ENCODE results near the gene ITIH5.

ITIH5 gene

GRCh38 chr10:7579681-7580080, 87.1 kb downstream of the ITIH5 start:
- DNase-seq: no peak

GRCh38 chr10:7577579-7577978, 89.2 kb downstream of the ITIH5 start:
- no peak for DNase-seq

DNA sequence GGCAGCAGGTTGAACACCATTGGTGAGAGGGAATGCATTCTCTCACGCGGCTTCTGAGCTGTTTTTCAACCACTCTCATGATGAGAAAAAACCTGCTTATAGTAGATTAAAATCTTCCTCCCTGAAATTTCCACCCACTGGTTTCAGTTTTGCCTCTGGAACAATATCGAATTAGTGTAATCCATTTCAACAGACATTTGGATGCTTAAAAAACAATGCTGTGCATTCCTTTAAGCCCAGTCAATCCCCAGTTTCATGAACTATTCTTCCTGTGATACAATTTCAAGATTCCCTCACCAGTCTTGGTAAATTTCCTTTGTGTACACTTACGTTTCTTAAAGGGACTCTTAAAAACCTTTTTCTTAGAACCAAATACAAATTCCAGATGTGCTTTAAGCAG, 89.6 kb downstream of the ITIH5 start:
- no peak for DNase-seq

- no peak for DNase-seq
These were observed 90.4 kb downstream of the ITIH5 start for GRCh38 chr10:7576340-7576739.

GRCh38 chr10:7572391-7572790, 94.4 kb downstream of the ITIH5 start:
- DNase-seq: no peak

- DNase-seq: no peak
These were observed 94.8 kb downstream of the ITIH5 start for GRCh38 chr10:7571981-7572380.

DNA sequence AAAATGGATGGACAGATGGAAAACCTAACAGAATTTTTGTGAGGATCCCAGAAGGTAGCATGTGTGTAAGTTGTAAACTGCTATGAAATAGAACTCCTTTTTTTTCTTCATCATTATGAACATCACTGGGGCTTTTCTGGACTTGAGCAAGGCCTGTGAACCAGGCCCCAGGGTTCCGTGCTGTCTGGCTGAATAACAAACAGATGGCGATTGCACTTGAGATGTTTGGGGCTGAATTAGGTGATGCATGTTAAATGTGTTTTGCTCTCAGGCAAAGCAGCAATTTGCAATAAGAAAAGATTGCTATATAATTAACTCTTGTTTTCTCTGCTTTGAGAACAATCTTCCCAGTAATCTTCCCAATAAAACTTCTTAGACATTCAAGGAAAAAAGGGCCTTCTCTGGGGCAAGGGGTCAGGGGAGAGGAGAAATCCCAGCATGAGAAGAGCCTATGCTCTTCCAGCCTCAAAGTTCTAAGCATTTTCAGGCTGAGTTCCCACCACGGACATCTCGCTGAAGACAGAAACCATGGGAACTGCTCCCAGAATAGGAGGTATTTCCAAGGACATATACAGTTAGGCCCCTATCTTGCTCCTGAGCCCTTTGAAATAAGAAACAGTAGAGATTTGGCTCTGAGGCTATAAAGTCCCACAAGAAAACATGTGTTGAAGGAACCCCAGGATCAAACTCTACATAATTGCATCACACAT, 98.7 kb downstream of the ITIH5 start:
- no peak for DNase-seq

GRCh38 chr10:7566891-7567290, 99.9 kb downstream of the ITIH5 start:
- DNase-seq: no peak

- no peak for DNase-seq
These were observed 100.9 kb downstream of the ITIH5 start for GRCh38 chr10:7565871-7566270.

DNA sequence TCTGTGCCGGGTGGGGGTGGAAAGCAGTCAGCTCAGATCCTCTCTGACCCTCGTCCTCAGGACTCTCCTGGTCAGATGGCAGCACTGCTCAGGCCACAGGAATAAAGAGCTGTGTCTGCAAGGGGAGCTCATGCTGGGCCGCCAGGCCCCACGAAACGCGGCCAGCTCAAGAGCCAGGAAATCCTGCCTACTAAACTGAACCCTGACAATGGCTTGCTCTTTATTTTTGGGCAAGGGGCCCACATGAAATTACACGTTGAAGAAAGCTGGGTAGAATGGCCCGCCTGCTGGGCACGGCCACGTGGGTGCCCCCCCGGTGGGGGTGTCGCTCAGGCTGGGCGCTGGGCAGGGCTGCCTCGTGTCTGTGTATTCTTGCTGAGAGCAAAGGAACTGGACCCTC, 103.0 kb downstream of the ITIH5 start:
- DNase-seq: peak; percentile 48

DNA sequence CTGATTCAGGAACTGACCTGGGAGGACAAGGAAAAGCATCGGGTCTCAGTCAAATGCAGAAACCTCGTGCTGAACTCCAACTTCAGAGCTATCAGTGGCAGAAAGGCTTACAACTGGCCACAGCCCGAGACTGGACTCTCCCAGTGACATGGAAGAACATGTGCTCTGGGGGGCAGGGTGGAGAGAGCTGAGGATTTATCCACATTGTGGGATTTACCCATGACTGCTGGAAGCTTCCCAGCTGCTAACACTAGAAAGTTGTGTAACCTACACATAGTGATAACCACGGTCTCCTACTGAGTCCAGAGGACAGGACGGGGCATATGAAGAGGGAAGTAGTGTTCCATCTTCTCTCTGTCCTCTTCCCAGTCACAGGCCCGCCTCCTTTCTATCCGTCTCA, 103.4 kb downstream of the ITIH5 start:
- DNase-seq: no peak

GRCh38 chr10:7561985-7562384, 104.8 kb downstream of the ITIH5 start:
- no peak for DNase-seq

- peak; percentile 49 for DNase-seq
These were observed 105.4 kb downstream of the ITIH5 start for GRCh38 chr10:7561216-7561893.

DNA sequence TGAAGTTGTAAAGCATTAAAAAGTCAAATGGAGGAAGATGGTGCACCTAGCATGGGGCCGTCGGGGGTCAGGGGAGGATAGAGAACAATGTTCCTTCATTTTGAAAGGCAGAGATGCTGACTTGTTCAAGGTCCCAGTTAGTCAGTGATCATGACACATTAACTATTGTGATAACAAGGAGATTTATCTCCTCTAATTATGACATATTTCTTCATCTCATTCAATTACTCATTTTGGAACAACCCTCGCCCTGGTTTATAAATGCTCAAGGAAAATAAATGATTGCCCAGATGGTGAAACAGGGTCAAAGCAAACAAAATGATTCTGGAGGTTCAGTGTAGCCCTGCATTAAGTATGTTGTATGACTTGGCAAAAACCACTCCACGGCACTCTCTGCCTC, 106.2 kb downstream of the ITIH5 start:
- no peak for DNase-seq

DNA sequence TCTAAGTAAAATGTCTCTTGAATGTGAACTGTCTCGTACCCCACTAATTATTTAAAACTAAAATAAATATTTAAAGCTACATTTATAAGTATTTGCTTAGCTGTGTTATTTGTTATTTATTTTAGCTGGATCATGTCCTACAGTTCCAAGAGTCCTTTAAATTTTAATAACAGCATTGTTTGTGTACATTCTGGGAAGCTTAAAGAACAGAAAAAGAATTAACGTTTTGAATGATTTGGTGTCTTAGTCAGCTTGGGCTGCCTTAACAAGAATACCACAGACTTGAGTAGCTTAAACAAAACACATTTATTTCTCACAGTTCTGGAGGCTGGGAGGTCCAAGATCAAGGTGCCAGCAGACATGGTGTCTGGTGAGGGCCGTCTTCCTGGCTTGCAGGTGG, 107.4 kb downstream of the ITIH5 start:
- DNase-seq: no peak

DNA sequence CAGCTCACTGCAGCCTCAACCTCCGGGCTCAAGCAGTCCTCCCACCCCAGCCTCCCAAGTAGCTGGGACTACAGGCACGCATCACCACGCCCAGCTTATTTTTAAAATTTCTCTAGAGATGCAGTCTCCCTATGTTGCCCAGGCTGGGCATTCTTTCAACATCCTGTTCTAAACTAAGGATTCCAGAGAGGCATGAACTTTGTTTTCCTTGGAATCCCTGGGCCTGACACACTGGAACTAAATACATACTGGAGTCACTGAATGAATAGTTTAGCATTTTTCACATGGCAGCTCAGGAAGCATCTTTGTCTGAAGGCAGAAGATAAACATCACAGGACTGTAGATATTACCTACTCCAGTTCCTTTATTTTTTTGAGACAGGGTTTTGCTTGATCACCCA, 108.7 kb downstream of the ITIH5 start:
- DNase-seq: no peak

- DNase-seq: no peak
These were observed 113.2 kb downstream of the ITIH5 start for GRCh38 chr10:7553531-7553930.

DNA sequence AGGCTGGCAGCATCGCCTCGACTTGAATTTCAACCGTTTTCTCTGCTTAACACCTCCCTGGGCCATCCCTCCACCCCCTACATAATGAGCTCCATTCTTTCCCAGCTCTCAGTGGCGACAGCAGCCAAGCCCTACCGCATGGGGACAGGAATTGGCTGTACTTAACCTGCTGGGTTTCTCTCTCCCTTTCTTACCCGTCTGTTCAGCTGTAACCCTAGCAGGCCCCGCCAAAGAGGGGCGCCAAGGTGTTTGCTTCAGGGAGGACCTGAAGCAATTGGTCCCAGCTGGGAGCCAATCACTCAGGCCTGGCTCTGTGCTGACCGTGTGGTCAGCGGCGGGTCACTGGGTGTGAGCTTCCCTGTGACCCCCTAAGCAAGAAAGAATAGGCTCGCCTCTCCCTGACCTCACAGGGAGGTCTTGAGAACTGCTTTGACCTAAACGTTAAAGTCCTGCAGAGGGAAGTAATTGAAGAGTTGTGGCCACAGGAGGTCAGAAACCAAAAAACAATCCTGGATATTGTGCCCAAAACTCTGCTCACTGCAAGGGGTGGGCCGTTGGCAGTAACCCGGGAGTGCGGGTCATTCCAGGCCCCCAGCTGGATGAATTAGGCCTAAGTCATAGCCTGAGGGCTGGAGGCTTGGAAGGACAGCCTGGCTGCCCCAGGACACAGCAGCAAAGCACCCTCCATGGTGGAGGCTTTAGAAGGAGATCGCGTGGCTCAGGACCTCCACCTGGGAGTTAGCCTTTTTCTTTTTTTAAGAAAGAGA, 114.6 kb downstream of the ITIH5 start:
- no peak for DNase-seq

GRCh38 chr10:7551289-7551688, 115.5 kb downstream of the ITIH5 start:
- no peak for DNase-seq

- no peak for DNase-seq
These were observed 116.8 kb downstream of the ITIH5 start for GRCh38 chr10:7550013-7550412.

- no peak for DNase-seq
These were observed 118.9 kb downstream of the ITIH5 start for GRCh38 chr10:7547829-7548228.

- DNase-seq: no peak
These were observed 119.6 kb downstream of the ITIH5 start for GRCh38 chr10:7547206-7547605.

- no peak for DNase-seq
These were observed 120.3 kb downstream of the ITIH5 start for GRCh38 chr10:7546385-7546967.

- DNase-seq: no peak
These were observed 121.0 kb downstream of the ITIH5 start for GRCh38 chr10:7545792-7546191.

Measured in NCI-H2081 treated with DMSO at 0.1 percent for 48 hours (cell line).